GM12891 (cell line): ENCODE measurements around the gene GMNN.

Source experiments
- POLR2A ChIP-seq: IDR thresholded peaks from 2 replicates; pipeline ENCODE4 v1.6.1; 2011; ENCODE audit warnings: low read depth, low read length, control low read depth
- POLR2AphosphoS5 ChIP-seq: IDR thresholded peaks from 2 replicates; pipeline ENCODE4 v1.6.1; 2011; ENCODE audit warnings: low read depth, low read length, control low read depth
- POU2F2 ChIP-seq: IDR thresholded peaks from 2 replicates; pipeline ENCODE4 v1.6.1; 2011; ENCODE audit warnings: low read depth, mild to moderate bottlenecking, control low read depth, low read length, moderate library complexity
- TAF1 ChIP-seq: IDR thresholded peaks from 2 replicates; pipeline ENCODE4 v1.6.1; 2011; ENCODE audit warnings: low read depth, low read length, control low read depth

- TF ChIP-seq POLR2A (no peak), POU2F2 (no peak), POLR2AphosphoS5 (no peak), TAF1 (no peak)
These were observed 17.1 kb upstream of the GMNN start for GRCh38 chr6:24757611-24758010.
